Stimulated activated CD8-positive, alpha-beta memory T cell treated with anti-CD3 and anti-CD28 coated beads, Interleukin-7, amount 100 ng/mL, for 1 hour (primary cell): ENCODE measurements around the gene TACO1.

ENCODE experiments used
- DNase-seq, 2 donors: peaks; one replicate each; pipeline ENCODE4 v3.0.0-alpha.2; 2020; ENCODE audit warnings: low read depth in 2 of 2

The TACO1 gene

GRCh38 chr17:63600569-63601438, at the start of gene TACO1:
Gene TACO1, plus strand, starts transcription at chr17:63600895. Its CDS starts 189 bp downstream, at chr17:63601084.
- peak; percentile 42 to 66 for DNase-seq

GRCh38 chr17:63552211-63552610, 48.5 kb upstream of the TACO1 start:
- no peak for DNase-seq

GRCh38 chr17:63555500-63556156, 45.1 kb upstream of the TACO1 start:
- DNase-seq, result no peak

GRCh38 chr17:63557416-63557815, 43.3 kb upstream of the TACO1 start:
- no peak for DNase-seq

GRCh38 chr17:63558441-63558840, 42.3 kb upstream of the TACO1 start:
- DNase-seq, result no peak

- no peak for DNase-seq
These were observed 38.9 kb upstream of the TACO1 start for GRCh38 chr17:63561819-63562218.

- DNase-seq, result no peak
These were observed 37.4 kb upstream of the TACO1 start for GRCh38 chr17:63563339-63563738.

GRCh38 chr17:63564562-63564961, 36.1 kb upstream of the TACO1 start:
- DNase-seq, result no peak

- DNase-seq, result no peak
These were observed 33.5 kb upstream of the TACO1 start for GRCh38 chr17:63567229-63567628.

GRCh38 chr17:63568563-63568962, 32.1 kb upstream of the TACO1 start:
- no peak for DNase-seq

- DNase-seq, result no peak
These were observed 28.9 kb upstream of the TACO1 start for GRCh38 chr17:63571632-63572310.

GRCh38 chr17:63573634-63574033, 27.1 kb upstream of the TACO1 start:
- no peak for DNase-seq

- no peak for DNase-seq
These were observed 22.5 kb upstream of the TACO1 start for GRCh38 chr17:63578027-63578768.

GRCh38 chr17:63578769-63579111, 22.0 kb upstream of the TACO1 start:
- DNase-seq, result no peak

GRCh38 chr17:63579633-63580032, 21.1 kb upstream of the TACO1 start:
- no peak for DNase-seq

- DNase-seq, result no peak
These were observed 12.9 kb upstream of the TACO1 start for GRCh38 chr17:63587770-63588169.

GRCh38 chr17:63588797-63589196, 11.9 kb upstream of the TACO1 start:
- DNase-seq, result no peak

- DNase-seq, result no peak
These were observed 11.0 kb upstream of the TACO1 start for GRCh38 chr17:63589646-63590045.

GRCh38 chr17:63592797-63593196, 7.9 kb upstream of the TACO1 start:
- no peak for DNase-seq

- no peak for DNase-seq
These were observed 5.6 kb upstream of the TACO1 start for GRCh38 chr17:63595132-63595531.

GRCh38 chr17:63596856-63597586, 3.7 kb upstream of the TACO1 start:
- no peak for DNase-seq
